Right ventricle myocardium inferior (tissue), 1 donor: ENCODE data around the gene ALG3. TPM values are rescaled to one million over a fixed set of nuclear protein-coding genes. Genes with fewer than 3 reads are reported as not detected.

Experiments used
- ATAC-seq: fragments of 200-7000 bp; cut with Tn5 transposase; one replicate; pipeline ENCODE4 v1.9.1; 2020; ENCODE audit warnings: mild to moderate bottlenecking, moderate library complexity
- DNase-seq: peaks from one replicate; pipeline ENCODE4 v3.0.0; 2021; ENCODE audit errors: missing footprints
- intact Hi-C: fragments of 100-400 bp; cut with DNase I; formaldehyde crosslinking; loops from one replicate; pipeline ENCODE4 v1.11.0; 2022
- microRNA-seq: library from miRNA; unstranded; fragments of <30 nt; microRNA quantifications from one replicate; pipeline ENCODE4 v1.2.0, GENCODE V29; 2020
- total RNA-seq: library from RNA; stranded (reverse); fragmentation: NEBNext Ultra II Directional; extraction: Animal tissue kit (Norgen Biotek cat#: 25700); gene quantifications from one replicate; pipeline ENCODE4 v1.2.1, GENCODE V29; 2021
- donor health status: DM: no; HTN: yes; CAD: no; lungs with severe emphysema.

Gene ALG3
- total RNA-seq, 1 donor from 2014 or later, result 18.4 TPM

DNA sequence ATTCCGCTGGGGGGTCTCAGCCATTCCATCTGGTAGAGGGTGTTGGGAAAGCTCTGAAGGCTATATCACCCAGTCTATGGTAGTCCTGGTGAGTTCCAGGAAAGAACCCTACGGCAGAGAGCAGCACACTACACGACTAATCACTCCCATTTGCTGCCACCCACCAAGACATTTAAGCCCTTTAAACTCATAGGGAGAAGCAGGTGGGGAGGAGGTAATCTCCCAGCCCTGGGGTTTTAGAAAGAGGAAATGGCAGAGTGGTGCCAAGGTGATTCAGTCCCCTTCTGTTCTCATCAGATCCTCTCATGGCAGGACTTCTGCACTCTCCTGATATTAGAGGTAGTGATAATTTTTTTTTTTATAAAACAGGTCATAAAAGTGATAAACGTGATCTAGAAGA lies 29.9 kb downstream of the ALG3 start:
- ATAC-seq (no peak), DNase-seq (no peak)
- intact Hi-C loops, result no loop called here

DNA sequence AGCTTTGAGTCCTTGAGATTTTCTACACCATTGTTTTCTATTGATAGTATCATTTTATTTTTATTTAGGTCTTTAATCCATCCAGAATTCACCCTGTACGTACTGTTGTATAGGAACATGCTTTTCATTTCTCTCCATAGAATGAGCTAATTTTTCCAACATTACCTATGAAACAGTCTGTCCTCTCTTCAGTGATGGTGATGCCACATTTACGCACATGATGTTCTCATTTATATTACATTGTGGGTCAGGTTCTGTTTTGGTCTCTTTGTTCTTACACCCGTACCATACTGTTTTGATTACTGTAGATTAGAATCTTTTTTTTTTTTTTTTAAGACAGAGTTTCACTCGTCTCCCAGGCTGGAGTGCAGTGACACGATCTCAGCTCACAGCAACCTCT lies 37.0 kb downstream of the ALG3 start:
- ATAC-seq (no peak), DNase-seq (no peak)
- intact Hi-C loops, result no loop called here

DNA sequence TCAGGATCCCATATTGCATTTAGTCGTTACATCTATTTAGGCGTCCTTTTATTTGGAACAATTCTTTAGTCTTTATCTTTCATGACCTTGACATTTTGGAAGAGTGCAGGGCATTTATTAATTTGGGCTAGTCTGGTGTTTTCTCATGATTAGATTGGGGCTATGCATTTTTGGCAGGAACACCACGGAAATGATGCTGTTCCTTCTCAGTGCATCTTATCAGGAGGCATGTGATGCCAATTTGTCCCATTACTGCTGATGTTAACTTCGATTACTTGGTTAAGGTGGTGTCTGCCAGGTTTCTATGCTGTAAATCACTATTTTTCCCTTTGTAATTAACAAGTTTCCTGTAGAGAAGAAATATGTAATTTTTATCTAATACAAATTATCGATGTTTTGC lies 37.5 kb downstream of the ALG3 start:
- no peak for DNase-seq
- ATAC-seq, result no peak
- intact Hi-C loops, result no loop called here

DNA sequence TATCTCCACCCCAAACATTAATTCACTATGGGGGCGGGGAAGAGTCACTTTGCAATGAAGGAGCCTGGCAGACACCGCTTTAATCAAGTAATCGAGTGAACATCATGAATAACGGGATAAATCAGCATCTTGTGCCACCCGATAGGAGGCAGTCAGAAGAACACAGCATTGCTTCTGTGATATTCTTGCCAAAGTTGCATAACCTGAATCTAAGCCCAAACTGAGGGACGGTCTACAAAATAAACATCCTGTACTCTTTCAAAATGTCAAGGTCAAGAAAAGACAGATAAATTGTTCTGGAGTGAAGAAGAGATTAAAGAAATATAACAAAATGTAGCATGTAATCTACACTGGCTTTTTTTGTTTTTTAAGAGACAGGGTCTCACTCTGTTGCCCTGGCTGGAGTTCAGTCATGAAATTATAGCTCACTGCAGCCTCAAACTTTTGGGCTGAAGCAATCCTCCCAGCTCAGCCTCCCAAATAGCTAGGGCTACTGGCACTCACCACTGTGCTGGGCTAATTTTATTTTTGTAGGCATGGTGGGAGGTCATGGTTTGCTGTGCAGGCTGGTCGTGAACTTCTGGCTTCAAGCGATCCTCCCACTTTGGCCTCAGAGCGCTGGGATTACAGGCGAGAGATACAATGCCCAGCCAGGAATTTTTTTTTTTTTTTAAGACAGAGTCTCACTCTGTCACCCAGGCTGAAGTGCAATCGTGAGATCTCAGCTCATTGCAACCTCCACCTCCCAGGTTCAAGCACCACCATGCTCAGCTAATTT lies 39.4 kb downstream of the ALG3 start:
- ATAC-seq (peak; percentile 56), DNase-seq (no peak)
- intact Hi-C loops, result no loop called here

DNA sequence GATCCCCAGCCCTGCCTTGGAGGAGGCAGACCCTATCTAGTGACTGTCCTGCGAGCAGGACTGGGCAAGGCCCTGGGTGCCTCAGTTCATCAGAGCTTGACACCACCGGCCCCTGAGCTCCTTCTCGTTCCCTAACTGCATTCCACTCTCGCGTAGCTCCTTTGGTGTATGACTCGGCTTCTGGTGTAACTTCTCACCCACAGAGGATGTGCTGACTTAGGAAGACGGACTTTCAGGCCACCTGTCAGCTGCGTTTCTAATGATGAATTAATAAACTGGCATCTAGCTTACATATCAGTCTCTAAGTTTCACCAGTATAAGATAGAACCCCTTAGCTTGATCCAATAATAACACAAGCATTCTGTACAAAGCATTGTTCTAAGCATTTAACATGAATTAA lies 45.2 kb downstream of the ALG3 start:
- no peak for ATAC-seq
- intact Hi-C loops, result no loop called here
- no peak for DNase-seq

DNA sequence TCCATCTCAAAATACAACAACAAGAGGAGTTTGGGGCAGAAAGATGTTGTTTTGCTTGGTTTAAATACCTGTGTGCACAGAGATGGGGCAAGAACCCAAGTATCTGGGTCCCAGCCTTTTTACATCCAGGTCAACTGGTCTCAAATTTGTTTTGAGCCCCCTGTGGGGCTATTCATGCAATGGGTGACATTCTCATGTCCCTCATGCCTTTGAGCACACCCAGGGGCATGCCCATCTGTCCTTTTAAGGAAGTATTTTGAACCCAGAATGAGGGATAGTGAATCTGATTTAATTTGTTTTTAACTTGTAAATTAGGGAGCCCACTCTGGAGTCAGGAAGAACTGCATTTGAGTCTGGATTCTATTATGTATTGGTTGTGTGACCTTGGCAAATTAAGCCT lies 47.9 kb downstream of the ALG3 start:
- ATAC-seq (no peak), DNase-seq (no peak)
- intact Hi-C loops, result no loop called here

DNA sequence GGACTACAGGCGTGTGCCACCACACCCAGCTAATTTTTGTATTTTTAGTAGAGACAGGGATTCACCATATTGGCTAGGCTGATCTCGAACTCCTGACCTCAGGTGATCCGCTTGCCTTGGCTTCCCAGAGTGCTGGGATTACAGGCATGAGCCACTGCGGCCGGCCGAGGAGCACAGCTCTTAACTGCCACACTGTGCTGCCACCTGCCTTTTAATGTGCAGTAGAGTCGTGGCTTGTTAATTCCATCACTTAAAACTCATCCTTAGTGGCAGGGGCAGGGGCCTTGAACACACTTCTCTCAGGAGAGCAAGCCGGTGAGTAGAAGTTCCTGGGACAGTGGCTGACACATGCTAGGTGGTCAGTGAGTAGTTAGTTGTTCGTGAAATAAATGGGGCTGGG lies 50.3 kb downstream of the ALG3 start:
- intact Hi-C loops, result no loop called here
- ATAC-seq, result no peak
- DNase-seq, result no peak

DNA sequence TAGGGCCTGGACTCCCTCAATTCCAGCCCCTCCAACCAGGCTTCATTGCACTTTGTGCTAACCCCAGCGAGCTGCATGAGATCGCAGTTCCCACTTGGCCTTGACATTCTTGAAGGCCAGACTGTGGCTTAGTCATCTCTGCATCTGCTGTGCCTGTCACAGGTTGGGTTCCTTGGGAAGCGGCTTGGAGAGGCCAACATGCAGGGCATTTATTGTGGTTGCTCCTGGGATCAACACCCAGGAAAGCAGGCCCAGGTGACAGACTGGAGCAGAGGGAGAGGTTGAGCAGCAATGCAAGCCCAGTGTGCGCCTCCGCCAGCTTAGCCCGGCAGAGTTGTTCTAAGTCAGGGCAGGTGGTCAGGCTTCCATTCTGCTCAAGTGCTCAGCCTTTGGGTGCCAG lies 52.2 kb downstream of the ALG3 start:
- DNase-seq (no peak), ATAC-seq (no peak)
- intact Hi-C loops, result no loop called here

DNA sequence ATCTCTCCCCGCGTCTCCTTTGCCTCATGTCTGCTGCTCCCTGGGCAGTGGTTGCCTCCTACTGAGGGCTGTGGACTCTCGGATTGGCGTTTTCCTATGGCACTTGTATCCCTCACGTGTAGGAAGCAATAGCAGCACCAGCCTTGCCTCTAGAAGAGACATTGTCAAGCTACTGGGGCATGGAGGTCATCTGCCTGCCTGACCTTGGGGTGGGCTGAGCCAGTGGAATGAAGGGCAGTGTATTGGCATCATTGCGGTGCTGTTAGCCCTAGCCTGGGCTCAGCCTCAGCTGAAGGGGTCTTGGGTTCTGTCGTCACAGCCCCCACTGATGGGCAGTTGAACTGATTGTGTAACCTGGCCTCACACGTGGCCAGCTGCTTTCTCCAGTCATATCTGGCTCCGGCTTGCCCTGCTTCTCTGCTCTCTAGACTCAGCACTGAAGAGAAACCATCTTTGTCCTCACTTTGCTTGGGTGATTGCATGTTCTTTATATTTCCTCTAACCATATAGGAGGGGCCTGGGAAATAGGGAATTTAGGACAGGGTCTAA lies 54.7 kb downstream of the ALG3 start:
- intact Hi-C loops, result no loop called here
- ATAC-seq (no peak), DNase-seq (no peak)

DNA sequence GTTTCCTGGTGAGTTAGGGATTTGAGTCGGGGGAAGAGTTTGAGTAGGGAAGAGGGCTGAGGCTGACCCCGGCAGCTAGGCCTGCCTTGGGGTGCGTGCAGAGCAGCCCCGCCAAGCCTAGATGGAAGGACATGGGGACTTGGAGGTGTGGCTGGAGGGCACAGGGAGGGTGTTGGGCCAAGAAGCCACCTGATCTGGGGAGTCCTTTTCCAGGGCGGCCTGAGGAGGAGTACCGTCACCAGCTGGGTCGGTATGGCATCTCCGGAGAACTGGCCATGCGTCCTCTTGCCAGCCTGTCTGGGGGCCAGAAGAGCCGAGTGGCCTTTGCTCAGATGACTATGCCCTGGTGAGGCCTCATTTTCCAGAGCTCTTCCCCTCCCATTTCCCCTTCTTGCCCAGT lies 55.9 kb downstream of the ALG3 start:
- intact Hi-C loops, result no loop called here
- ATAC-seq (no peak), DNase-seq (no peak)

Small RNA genes within 50 kb of the gene (microRNA-seq; reads per million reads assigned to microRNA genes)
- gene MIR1224, result not detected

Other genes starting within 250 kb of the ALG3 start
- gene ABCC5, start 231.1 kb downstream of the ALG3 start, total RNA-seq, result 48.2 TPM
- gene HTR3D, start 217.2 kb downstream of the ALG3 start, total RNA-seq, result not detected
- gene HTR3C, start 195.9 kb downstream of the ALG3 start, total RNA-seq, result not detected
- gene HTR3E, start 151.9 kb downstream of the ALG3 start, total RNA-seq, result not detected
- 32.2 TPM for gene EIF2B5, start 113.6 kb downstream of the ALG3 start, total RNA-seq
- gene DVL3, start 93.6 kb downstream of the ALG3 start, total RNA-seq, result 60.7 TPM
- 269 TPM for gene AP2M1, start 74.1 kb downstream of the ALG3 start, total RNA-seq
- 68.2 TPM for gene ABCF3, start 62.8 kb downstream of the ALG3 start, total RNA-seq
- gene VWA5B2, start 19.4 kb downstream of the ALG3 start, total RNA-seq, result not detected
- gene EEF1AKMT4, start 710 bp upstream of the ALG3 start, total RNA-seq, result 1.7 TPM
- gene CAMK2N2, start 12.6 kb upstream of the ALG3 start, total RNA-seq, result not detected
- gene ECE2, start 27.1 kb upstream of the ALG3 start, total RNA-seq, result not detected
- gene PSMD2, start 50.3 kb upstream of the ALG3 start, total RNA-seq, result 228 TPM
- 274 TPM for gene EIF4G1, start 65.6 kb upstream of the ALG3 start, total RNA-seq
- 33.4 TPM for gene FAM131A, start 88.6 kb upstream of the ALG3 start, total RNA-seq
- gene CLCN2, start 112.6 kb upstream of the ALG3 start, total RNA-seq, result 2.9 TPM
- 27.1 TPM for gene POLR2H, start 112.7 kb upstream of the ALG3 start, total RNA-seq
- 0.35 TPM for gene THPO, start 129.2 kb upstream of the ALG3 start, total RNA-seq
- gene CHRD, start 131.1 kb upstream of the ALG3 start, total RNA-seq, result 8.7 TPM